Testis (tissue), 3 donors: ENCODE measurements around the gene SLC7A6. TPM values are rescaled to one million over a fixed set of nuclear protein-coding genes. Genes with fewer than 3 reads are reported as not detected.

Experiments
- DNase-seq: peaks from one replicate; pipeline ENCODE4 v3.0.0-alpha.2; 2019
- H3K27ac ChIP-seq, 2 donors: fragments of 200-600 bp; sonication (generic); one replicate each; pipeline ENCODE4 v1.5.1; 2019
- H3K27me3 ChIP-seq: fragments of 200-600 bp; sonication (generic); one replicate; pipeline ENCODE4 v1.5.1; 2019
- H3K36me3 ChIP-seq: fragments of 200-600 bp; sonication (generic); one replicate; pipeline ENCODE4 v1.5.1; 2017; ENCODE audit warnings: low read depth; ENCODE audit errors: missing control alignments
- H3K4me1 ChIP-seq: fragments of 200-600 bp; sonication (generic); one replicate; pipeline ENCODE4 v1.5.1; 2019
- H3K4me3 ChIP-seq, 2 donors: fragments of 200-600 bp; sonication (generic); one replicate each; pipeline ENCODE4 v1.5.1; 2017 to 2019
- H3K9me3 ChIP-seq: fragments of 200-600 bp; sonication (generic); one replicate; pipeline ENCODE4 v1.5.1; 2017
- CTCF ChIP-seq, 3 experiments: fragments of 450-650 bp in 2 of 3; fragments of 200-600 bp in 1 of 3; sonication (generic) in 1 of 3; IDR thresholded peaks; one replicate each; pipeline ENCODE4 v1.5.1; 2016 to 2019; ENCODE audit warnings: antibody characterized with exemption in 3 of 3, mild to moderate bottlenecking in 2 of 3, moderate library complexity in 1 of 3
- POLR2A ChIP-seq: fragments of 450-650 bp; IDR thresholded peaks from one replicate; pipeline ENCODE4 v1.6.1; 2017; ENCODE audit warnings: antibody characterized with exemption, mild to moderate bottlenecking, moderate library complexity
- WGBS, 2 donors: methylation state at CpG; one replicate each; pipeline ENCODE4 v1.1.5; 2018; 5-methylcytosine and 5-hydroxymethylcytosine counted together
- intact Hi-C: fragments of 100-400 bp; cut with DNase I; formaldehyde crosslinking; loops from one replicate; pipeline ENCODE4 v1.15.1; 2023; ENCODE audit warnings: low total_unique reads
- polyA plus RNA-seq: library from polyadenylated mRNA; stranded (reverse); fragments of 350-450 nt; fragmentation: Illumina TruSeq; extraction: RNeasy Lipid Tissue Mini Kit (QIAGEN cat#74804); gene quantifications from one replicate; pipeline ENCODE4 v1.2.3, GENCODE V29; 2014; ENCODE audit warnings: low read depth, low replicate concordance; ENCODE audit not compliant: insufficient read depth
- total RNA-seq, 2 donors: library from RNA; depleted of rRNA; stranded (reverse); fragments of >200 nt; gene quantifications; one replicate each; pipeline ENCODE4 v1.2.3, GENCODE V29; 2016

SLC7A6 gene
- total and polyA plus RNA-seq, 3 donors from 2014 or later: 28.6 to 48.6 (median 42.2) TPM

GRCh38 chr16:68299571-68300453, 35.5 kb downstream of the SLC7A6 start:
- intact Hi-C loops: no loop called here
- peak overlapping the region in 1 of 2 donors; percentile 5 for H3K27ac ChIP-seq
- 79% methylated on average over 11 of the region's 11 CpGs for WGBS, 2 donors
- no peak overlapping the region for H3K4me3 ChIP-seq
- TF ChIP-seq CTCF (IDR thresholded peaks at IDR 0.05): no peak
- no peak for TF ChIP-seq POLR2A
- no peaks in the 10 kb centered on the region for H3K9me3 ChIP-seq
- peaks cover 6% of the 10 kb centered on the region for H3K4me1 ChIP-seq
- no peaks in the 10 kb centered on the region for H3K36me3 ChIP-seq
- H3K27me3 ChIP-seq: no peaks in the 10 kb centered on the region
- DNase-seq: no peak

GRCh38 chr16:68300734-68301459, 36.6 kb downstream of the SLC7A6 start:
- WGBS, 2 donors: 88 to 89% methylated on average over 7 of the region's 7 CpGs
- intact Hi-C loops: no loop called here
- no peak overlapping the region for H3K27ac ChIP-seq
- no peaks in the 10 kb centered on the region for H3K27me3 ChIP-seq
- DNase-seq: no peak
- peaks cover 6% of the 10 kb centered on the region for H3K4me1 ChIP-seq
- H3K36me3 ChIP-seq: no peaks in the 10 kb centered on the region
- H3K4me3 ChIP-seq: no peak overlapping the region
- H3K9me3 ChIP-seq: no peaks in the 10 kb centered on the region
- no peak for TF ChIP-seq POLR2A
- no peak for TF ChIP-seq CTCF (IDR thresholded peaks at IDR 0.05)

- Histone ChIP-seq H3K4me3 (no peak overlapping the region), H3K27me3 (no peaks in the 10 kb centered on the region), H3K4me1 (peaks cover 7% of the 10 kb centered on the region), H3K9me3 (no peaks in the 10 kb centered on the region), H3K27ac (no peak overlapping the region), H3K36me3 (no peaks in the 10 kb centered on the region)
- TF ChIP-seq POLR2A (no peak), CTCF (IDR thresholded peaks at IDR 0.05) (no peak)
- WGBS, 2 donors: 93 to 97% methylated on average over 3 of the region's 3 CpGs
- intact Hi-C loops: no loop called here
- DNase-seq: no peak
Measured at GRCh38 chr16:68306633-68307032, 42.3 kb downstream of the SLC7A6 start.

GRCh38 chr16:68309799-68310198, 45.5 kb downstream of the SLC7A6 start:
- H3K27ac ChIP-seq: peak overlapping the region in 1 of 2 donors; percentile 31
- no peaks in the 10 kb centered on the region for H3K9me3 ChIP-seq
- intact Hi-C loops: loop anchor here (5.0 kb wide), 1 partner anchor 47 kb away; the partner anchor contains the start of gene SLC7A6
- TF ChIP-seq CTCF (IDR thresholded peaks at IDR 0.05): no peak
- no peak for TF ChIP-seq POLR2A
- H3K4me3 ChIP-seq: peak overlapping the region; percentile 67 to 92
- no peaks in the 10 kb centered on the region for H3K36me3 ChIP-seq
- no peak for DNase-seq
- no peaks in the 10 kb centered on the region for H3K27me3 ChIP-seq
- 27 to 30% methylated on average over 6 of the region's 6 CpGs for WGBS, 2 donors
- peaks cover 7% of the 10 kb centered on the region for H3K4me1 ChIP-seq
